Neural progenitor cell (in vitro differentiated cells): ENCODE data around the gene ARHGAP23. TPM values are rescaled to one million over a fixed set of nuclear protein-coding genes. Genes with fewer than 3 reads are reported as not detected.
"Not testable (repeated sequence)": the region's sequence is repeated elsewhere in the genome, so short reads cannot be mapped to it uniquely, and the experiment has no call there.

Experiments
- DNase-seq: peaks from one replicate; pipeline ENCODE4 v3.0.0-alpha.2; 2016; ENCODE audit warnings: low spot score
- H2AFZ ChIP-seq: fragments of 200-600 bp; sonication (generic); replicated peaks from 2 replicates; pipeline ENCODE4 v1.6.1; 2016; ENCODE audit warnings: antibody characterized with exemption
- H3F3A ChIP-seq: fragments of 200-600 bp; sonication (generic); 2 replicates; pipeline ENCODE4 v1.6.1; 2016; ENCODE audit warnings: antibody characterized with exemption, low read depth
- H3K27ac ChIP-seq: fragments of 200-600 bp; sonication (generic); 2 replicates; pipeline ENCODE4 v1.5.1; 2016; ENCODE audit warnings: mild to moderate bottlenecking
- H3K27me3 ChIP-seq: fragments of 200-600 bp; sonication (generic); 2 replicates; pipeline ENCODE4 v1.6.1; 2016; ENCODE audit warnings: mild to moderate bottlenecking, moderate library complexity
- H3K36me3 ChIP-seq: fragments of 200-600 bp; sonication (generic); 2 replicates; pipeline ENCODE4 v1.5.1; 2016
- H3K4me1 ChIP-seq: fragments of 200-600 bp; sonication (generic); 2 replicates; pipeline ENCODE4 v1.6.1; 2016; ENCODE audit warnings: mixed run types
- H3K4me2 ChIP-seq: fragments of 200-600 bp; sonication (generic); 2 replicates; pipeline ENCODE4 v1.6.1; 2016
- H3K4me3 ChIP-seq: fragments of 200-600 bp; sonication (generic); 2 replicates; pipeline ENCODE4 v1.5.1; 2016
- H3K79me2 ChIP-seq: fragments of 200-600 bp; sonication (generic); 2 replicates; pipeline ENCODE4 v1.6.1; 2016; ENCODE audit warnings: low read depth
- H3K9ac ChIP-seq: fragments of 200-600 bp; sonication (generic); 2 replicates; pipeline ENCODE4 v1.6.1; 2016
- H3K9me3 ChIP-seq: fragments of 200-600 bp; sonication (generic); 2 replicates; pipeline ENCODE4 v1.5.1; 2016; ENCODE audit warnings: low read depth
- H4K20me1 ChIP-seq: fragments of 200-600 bp; sonication (generic); 2 replicates; pipeline ENCODE4 v1.6.1; 2016; ENCODE audit warnings: low read depth
- H3K27ac Mint-ChIP-seq: 3 replicates; pipeline ENCODE4 v1.8.0; 2021; ENCODE audit warnings: mixed read lengths
- H3K27me3 Mint-ChIP-seq: 2 replicates; pipeline ENCODE4 v1.8.0; 2022; ENCODE audit warnings: low read depth, mild to moderate bottlenecking, inconsistent platforms, moderate library complexity, mixed read lengths; ENCODE audit not compliant: insufficient read depth
- H3K36me3 Mint-ChIP-seq: 3 replicates; pipeline ENCODE4 v1.8.0; 2021; ENCODE audit warnings: mixed read lengths
- H3K4me1 Mint-ChIP-seq: 3 replicates; pipeline ENCODE4 v1.8.0; 2021; ENCODE audit warnings: mixed read lengths
- H3K4me3 Mint-ChIP-seq: 3 replicates; pipeline ENCODE4 v1.8.0; 2021; ENCODE audit warnings: mild to moderate bottlenecking, moderate library complexity, mixed read lengths
- H3K9me3 Mint-ChIP-seq: 3 replicates; pipeline ENCODE4 v1.8.0; 2020; ENCODE audit warnings: mixed read lengths
- EZH2 ChIP-seq: fragments of 200-600 bp; sonication (generic); IDR thresholded peaks from 2 replicates; pipeline ENCODE4 v1.6.1; 2017; ENCODE audit warnings: antibody characterized with exemption, mild to moderate bottlenecking, moderate library complexity
- EZH2phosphoT487 ChIP-seq: fragments of 200-600 bp; sonication (generic); IDR thresholded peaks from 2 replicates; pipeline ENCODE4 v1.6.1; 2017; ENCODE audit warnings: antibody characterized with exemption
- total RNA-seq: library from RNA; depleted of rRNA; stranded (reverse); fragments of >200 nt; gene quantifications from 2 replicates; pipeline ENCODE4 v1.2.3, GENCODE V29; 2015; ENCODE audit warnings: low replicate concordance
- TF ChIP-seq, protein P1 (sequence below): fragments of 200-600 bp; sonication (generic); IDR thresholded peaks from 2 replicates; pipeline ENCODE4 v1.5.1; 2017; ENCODE audit warnings: antibody characterized with exemption, mild to moderate bottlenecking

Gene ARHGAP23
- total RNA-seq, 1 donor from 2014 or later = 6.1 TPM

DNA sequence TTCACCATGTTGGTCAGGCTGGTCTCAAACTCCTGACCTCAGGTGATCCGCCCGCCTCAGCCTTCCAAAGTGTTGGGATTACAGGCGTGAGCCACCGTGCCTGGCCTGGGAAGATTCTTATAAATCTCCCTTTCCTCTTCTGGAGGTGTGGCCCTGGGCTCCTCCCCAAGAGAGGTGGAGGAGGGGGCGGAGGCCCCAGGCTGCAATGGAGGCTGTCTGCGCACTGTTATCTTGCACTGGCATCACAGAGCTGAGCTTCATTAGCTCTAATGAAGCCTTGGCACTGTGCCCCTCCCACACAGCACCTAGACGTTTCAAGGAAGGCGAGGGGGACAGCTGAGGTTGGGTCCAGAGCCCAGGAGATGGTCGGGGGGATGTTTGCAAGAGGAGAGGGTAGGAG, 7.5 kb downstream of the ARHGAP23 start:
- no peak overlapping the region for H3K27ac Mint-ChIP-seq
- Histone ChIP-seq H3K27ac (no peak overlapping the region), H3K9me3 (no peaks in the 10 kb centered on the region), H3K27me3 (no peaks in the 10 kb centered on the region), H3F3A (peaks cover 6% of the 10 kb centered on the region), H4K20me1 (peaks cover 3% of the 10 kb centered on the region), H2AFZ (no peak overlapping the region), H3K4me1 (peaks cover 5% of the 10 kb centered on the region), H3K36me3 (no peaks in the 10 kb centered on the region), H3K4me2 (no peak overlapping the region), H3K4me3 (no peak overlapping the region), H3K9ac (no peak overlapping the region), H3K79me2 (peaks cover 3% of the 10 kb centered on the region)
- peaks cover 5% of the 10 kb centered on the region for H3K27me3 Mint-ChIP-seq
- H3K9me3 Mint-ChIP-seq = peaks cover 2% of the 10 kb centered on the region
- no peak for DNase-seq
- H3K4me1 Mint-ChIP-seq = peaks cover 9% of the 10 kb centered on the region
- TF ChIP-seq, protein P1, sequence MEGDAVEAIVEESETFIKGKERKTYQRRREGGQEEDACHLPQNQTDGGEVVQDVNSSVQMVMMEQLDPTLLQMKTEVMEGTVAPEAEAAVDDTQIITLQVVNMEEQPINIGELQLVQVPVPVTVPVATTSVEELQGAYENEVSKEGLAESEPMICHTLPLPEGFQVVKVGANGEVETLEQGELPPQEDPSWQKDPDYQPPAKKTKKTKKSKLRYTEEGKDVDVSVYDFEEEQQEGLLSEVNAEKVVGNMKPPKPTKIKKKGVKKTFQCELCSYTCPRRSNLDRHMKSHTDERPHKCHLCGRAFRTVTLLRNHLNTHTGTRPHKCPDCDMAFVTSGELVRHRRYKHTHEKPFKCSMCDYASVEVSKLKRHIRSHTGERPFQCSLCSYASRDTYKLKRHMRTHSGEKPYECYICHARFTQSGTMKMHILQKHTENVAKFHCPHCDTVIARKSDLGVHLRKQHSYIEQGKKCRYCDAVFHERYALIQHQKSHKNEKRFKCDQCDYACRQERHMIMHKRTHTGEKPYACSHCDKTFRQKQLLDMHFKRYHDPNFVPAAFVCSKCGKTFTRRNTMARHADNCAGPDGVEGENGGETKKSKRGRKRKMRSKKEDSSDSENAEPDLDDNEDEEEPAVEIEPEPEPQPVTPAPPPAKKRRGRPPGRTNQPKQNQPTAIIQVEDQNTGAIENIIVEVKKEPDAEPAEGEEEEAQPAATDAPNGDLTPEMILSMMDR = no peak
- TF ChIP-seq EZH2phosphoT487 (no peak), EZH2 (no peak)
- H3K36me3 Mint-ChIP-seq = no peaks in the 10 kb centered on the region
- H3K4me3 Mint-ChIP-seq = no peak overlapping the region

DNA sequence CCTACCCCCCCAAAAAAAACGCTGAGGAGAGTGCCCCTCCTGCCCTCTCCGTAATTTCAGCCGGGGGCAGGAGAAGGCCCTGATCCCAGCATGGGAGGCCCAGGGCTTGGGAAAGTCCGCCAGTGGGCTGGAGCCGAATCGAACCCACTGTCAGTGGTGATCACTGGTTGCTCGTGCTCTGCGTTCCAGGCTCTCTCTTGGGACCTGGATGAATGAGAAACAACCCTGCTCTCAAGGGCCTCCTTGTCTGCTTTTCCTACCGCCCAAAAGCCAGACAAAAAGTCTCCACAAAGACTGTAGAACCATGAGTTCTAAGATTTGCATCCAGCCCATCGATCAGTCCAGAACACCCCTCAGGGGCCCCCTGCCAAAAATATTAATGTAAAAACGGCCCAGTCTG, 8.1 kb downstream of the ARHGAP23 start:
- no peak overlapping the region for H3K27ac ChIP-seq
- DNase-seq = no peak
- no peaks in the 10 kb centered on the region for H3K79me2 ChIP-seq
- peaks cover 11% of the 10 kb centered on the region for H3K4me1 ChIP-seq
- Mint-ChIP-seq H3K36me3 (no peaks in the 10 kb centered on the region), H3K4me3 (no peak overlapping the region), H3K27me3 (peaks cover 4% of the 10 kb centered on the region), H3K9me3 (peaks cover 2% of the 10 kb centered on the region), H3K4me1 (peaks cover 10% of the 10 kb centered on the region), H3K27ac (no peak overlapping the region)
- TF ChIP-seq EZH2phosphoT487 = no peak
- TF ChIP-seq, protein P1 = no peak
- no peak for TF ChIP-seq EZH2
- no peak overlapping the region for H3K4me2 ChIP-seq
- H3K9me3 ChIP-seq = no peaks in the 10 kb centered on the region
- H3K27me3 ChIP-seq = no peaks in the 10 kb centered on the region
- H3K4me3 ChIP-seq = no peak overlapping the region
- no peak overlapping the region for H2AFZ ChIP-seq
- no peaks in the 10 kb centered on the region for H4K20me1 ChIP-seq
- no peaks in the 10 kb centered on the region for H3K36me3 ChIP-seq
- peaks cover 7% of the 10 kb centered on the region for H3F3A ChIP-seq
- no peak overlapping the region for H3K9ac ChIP-seq

DNA sequence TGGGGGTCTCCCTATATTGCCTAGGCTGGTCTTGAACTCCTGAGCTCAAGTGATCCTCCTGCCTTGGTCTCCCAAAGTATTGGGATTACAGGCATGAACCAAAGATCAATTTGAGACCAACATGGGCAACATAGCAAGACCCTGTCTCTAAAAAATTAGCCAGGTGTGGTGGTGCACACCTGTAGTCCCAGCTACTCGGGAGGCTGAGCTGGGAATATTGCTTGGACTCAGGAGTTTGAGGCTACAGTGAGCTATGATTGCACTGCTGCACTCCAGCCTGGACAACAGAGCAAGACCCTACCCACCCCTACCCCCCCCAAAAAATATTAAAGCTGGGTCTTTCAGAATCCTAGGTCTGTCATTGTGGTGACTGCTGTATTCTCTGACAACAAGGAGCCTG, 9.0 kb downstream of the ARHGAP23 start:
- H3K9ac ChIP-seq, H3K27ac Mint-ChIP-seq, H3K36me3 Mint-ChIP-seq, H3K27ac ChIP-seq, DNase-seq, H2AFZ ChIP-seq, H3K9me3 ChIP-seq, H3K4me3 Mint-ChIP-seq, H3K4me3 ChIP-seq, H3K27me3 ChIP-seq, H3F3A ChIP-seq, H4K20me1 ChIP-seq, H3K79me2 ChIP-seq, H3K36me3 ChIP-seq, H3K27me3 Mint-ChIP-seq, H3K9me3 Mint-ChIP-seq, H3K4me2 ChIP-seq: not testable (repeated sequence)
- H3K4me1 Mint-ChIP-seq = peaks cover 12% of the 10 kb centered on the region
- peaks cover 14% of the 10 kb centered on the region for H3K4me1 ChIP-seq

DNA sequence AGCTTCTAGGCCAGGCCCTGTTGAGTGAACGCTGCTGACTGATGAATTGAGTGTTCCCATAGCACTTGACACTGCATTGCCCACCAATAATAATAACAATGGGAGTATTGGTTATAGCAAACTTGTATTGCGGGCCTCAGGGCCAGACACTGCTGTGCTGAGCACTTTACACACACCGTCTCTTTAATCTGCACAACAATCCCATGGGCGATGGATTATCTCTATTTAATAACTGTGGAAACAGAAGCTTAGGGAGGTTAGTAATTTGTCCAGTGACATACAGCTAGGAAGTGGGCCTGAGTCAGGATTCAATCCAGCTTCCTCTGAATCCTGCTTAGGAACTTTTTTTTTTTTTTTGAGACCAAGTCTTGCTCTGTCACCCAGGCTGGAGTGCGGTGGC, 11.2 kb downstream of the ARHGAP23 start:
- no peaks in the 10 kb centered on the region for H3K79me2 ChIP-seq
- Mint-ChIP-seq H3K27ac (no peak overlapping the region), H3K4me1 (peaks cover 18% of the 10 kb centered on the region), H3K9me3 (peaks cover 2% of the 10 kb centered on the region), H3K27me3 (peaks cover 11% of the 10 kb centered on the region), H3K4me3 (no peak overlapping the region), H3K36me3 (no peaks in the 10 kb centered on the region)
- H3K27me3 ChIP-seq = no peaks in the 10 kb centered on the region
- no peak overlapping the region for H3K4me2 ChIP-seq
- DNase-seq = no peak
- peaks cover 7% of the 10 kb centered on the region for H3F3A ChIP-seq
- H3K4me1 ChIP-seq = peaks cover 20% of the 10 kb centered on the region
- H3K9me3 ChIP-seq = no peaks in the 10 kb centered on the region
- no peaks in the 10 kb centered on the region for H4K20me1 ChIP-seq
- no peak overlapping the region for H3K27ac ChIP-seq
- TF ChIP-seq EZH2phosphoT487 = no peak
- TF ChIP-seq, protein P1 = no peak
- TF ChIP-seq EZH2 = no peak
- H2AFZ ChIP-seq = no peak overlapping the region
- H3K9ac ChIP-seq = no peak overlapping the region
- H3K36me3 ChIP-seq = no peaks in the 10 kb centered on the region
- no peak overlapping the region for H3K4me3 ChIP-seq
